OCI-LY1 (cell line): ENCODE results near the gene AP2A2.

Source experiments
- CTCF ChIP-seq: fragments of 200-600 bp; sonication (generic), shearing (Covaris generic); IDR thresholded peaks from 2 replicates; pipeline ENCODE4 v1.5.1; 2017; ENCODE audit warnings: mild to moderate bottlenecking, antibody characterized with exemption, low read length, moderate library complexity, mixed read lengths
- EZH2 ChIP-seq: fragments of 200-600 bp; sonication (generic), shearing (Covaris generic); IDR thresholded peaks from 2 replicates; pipeline ENCODE4 v1.8.0; 2017; ENCODE audit warnings: borderline replicate concordance, mixed run types, mild to moderate bottlenecking, antibody characterized with exemption, low read length, moderate library complexity, mixed read lengths

GRCh38 chr11:889257-889656, 36.4 kb upstream of the AP2A2 start:
- no peak for TF ChIP-seq CTCF
- TF ChIP-seq EZH2: no peak
